GM19043 (cell line): ENCODE measurements around the gene MNT.

Experiments
- ATAC-seq: cut with Tn5 transposase; IDR thresholded peaks from one replicate; pipeline ENCODE4 v1.9.1; 2021; ENCODE audit warnings: low read depth; ENCODE audit not compliant: unreplicated experiment

The MNT gene

GRCh38 chr17:2418572-2418971, 17.7 kb upstream of the MNT start:
- no peak for ATAC-seq

GRCh38 chr17:2416010-2416734, 15.3 kb upstream of the MNT start:
- ATAC-seq: no peak

GRCh38 chr17:2415081-2415480, 14.2 kb upstream of the MNT start:
- no peak for ATAC-seq

- no peak for ATAC-seq
Observed at GRCh38 chr17:2414446-2415064, 13.7 kb upstream of the MNT start.

- ATAC-seq: no peak
Observed at GRCh38 chr17:2412561-2413021, 11.7 kb upstream of the MNT start.

- no peak for ATAC-seq
Observed at GRCh38 chr17:2410951-2411350, 10.1 kb upstream of the MNT start.

GRCh38 chr17:2406903-2407790, 6.3 kb upstream of the MNT start:
- no peak for ATAC-seq

GRCh38 chr17:2406271-2406902, 5.5 kb upstream of the MNT start:
- no peak for ATAC-seq

GRCh38 chr17:2405247-2405926, 4.5 kb upstream of the MNT start:
- ATAC-seq: no peak

- ATAC-seq: no peak
Observed at GRCh38 chr17:2403044-2403443, 2.2 kb upstream of the MNT start.

- ATAC-seq: no peak
Observed at GRCh38 chr17:2402544-2402943, 1.7 kb upstream of the MNT start.

- peak; percentile 40 for ATAC-seq
Observed at GRCh38 chr17:2401426-2402221, 764 bp upstream of the MNT start.

- no peak for ATAC-seq
Observed at GRCh38 chr17:2400474-2400866, 390 bp downstream of the MNT start.

- peak; percentile 35 for ATAC-seq
Observed at GRCh38 chr17:2399572-2400473, 1.0 kb downstream of the MNT start.

GRCh38 chr17:2398655-2399571, 1.9 kb downstream of the MNT start:
- no peak for ATAC-seq

GRCh38 chr17:2398182-2398581, 2.7 kb downstream of the MNT start:
- ATAC-seq: no peak
